ENCODE data around the gene MRPL16. TPM values are rescaled to one million over a fixed set of nuclear protein-coding genes. Genes with fewer than 3 reads are reported as not detected.

The MRPL16 gene
- total RNA-seq, 1 experiment from 2014 or later, result 66.0 TPM

- ChIA-PET CTCF (no interaction called here), POLR2A (interaction anchor here (0.6 kb wide), 1 partner anchor 1085 kb away, joined by 3 read pairs; the partner anchor contains the start of gene TMEM132A)
- no peaks in the 10 kb centered on the region for H3K27me3 Mint-ChIP-seq (ENCODE audit: insufficient read depth, unreplicated experiment)
- H3K4me3 ChIP-seq (ENCODE audit: low read depth, low read length), result no peak overlapping the region
- H3K9me3 ChIP-seq, result no peaks in the 10 kb centered on the region
- no peak overlapping the region for H3K4me3 Mint-ChIP-seq (ENCODE audit: unreplicated experiment)
- no peaks in the 10 kb centered on the region for H3K4me1 ChIP-seq
- no peak for DNase-seq
- intact Hi-C loops (cut with micrococcal nuclease; ENCODE audit: unreplicated experiment), result loop anchor here (5.0 kb wide), 1 partner anchor 63 kb away; no protein-coding TSS in a partner anchor
- no peak for TF ChIP-seq CTCF (IDR thresholded peaks at IDR 0.05; ENCODE audit: insufficient read depth in 1 of 2, low read depth in 1 of 2, low read length in 1 of 2, severe bottlenecking in 1 of 2, unreplicated experiment in 1 of 2)
- H3K9me3 Mint-ChIP-seq (ENCODE audit: unreplicated experiment), result no peaks in the 10 kb centered on the region
- no peaks in the 10 kb centered on the region for H3K27me3 ChIP-seq (replicated peaks; ENCODE audit: control insufficient read depth, insufficient read depth, low read length)
- H3K27ac Mint-ChIP-seq (ENCODE audit: unreplicated experiment), result no peak overlapping the region
- no TSS peak for BruUV-seq (replicated peaks)
- H3K4me1 Mint-ChIP-seq (ENCODE audit: low read depth, unreplicated experiment), result no peaks in the 10 kb centered on the region
- peaks cover 4% of the 10 kb centered on the region for H3K36me3 Mint-ChIP-seq (ENCODE audit: insufficient read depth, unreplicated experiment)
- no peaks in the 10 kb centered on the region for H3K36me3 ChIP-seq (ENCODE audit: control insufficient read depth, insufficient read depth, low read length)
Observed at GRCh38 chr11:59839615-59840014, 29.0 kb upstream of the MRPL16 start.

- Histone ChIP-seq H3K36me3 (ENCODE audit: control insufficient read depth, insufficient read depth, low read length) (no peaks in the 10 kb centered on the region), H3K4me1 (no peaks in the 10 kb centered on the region; the same call in 1 of the 2 replicates), H3K4me3 (ENCODE audit: low read depth, low read length) (no peak overlapping the region), H3K9me3 (no peaks in the 10 kb centered on the region), H3K27me3 (replicated peaks; ENCODE audit: control insufficient read depth, insufficient read depth, low read length) (no peaks in the 10 kb centered on the region)
- POLR2A ChIA-PET, result no interaction called here
- no peak for DNase-seq
- Mint-ChIP-seq H3K27ac (ENCODE audit: unreplicated experiment) (no peak overlapping the region), H3K4me3 (ENCODE audit: unreplicated experiment) (no peak overlapping the region), H3K27me3 (ENCODE audit: insufficient read depth, unreplicated experiment) (no peaks in the 10 kb centered on the region), H3K4me1 (ENCODE audit: low read depth, unreplicated experiment) (no peaks in the 10 kb centered on the region), H3K36me3 (ENCODE audit: insufficient read depth, unreplicated experiment) (no peaks in the 10 kb centered on the region), H3K9me3 (ENCODE audit: unreplicated experiment) (no peaks in the 10 kb centered on the region)
- intact Hi-C loops (cut with micrococcal nuclease; ENCODE audit: unreplicated experiment), result no loop called here
- no peak for TF ChIP-seq CTCF (IDR thresholded peaks at IDR 0.05; ENCODE audit: insufficient read depth in 1 of 2, low read depth in 1 of 2, low read length in 1 of 2, severe bottlenecking in 1 of 2, unreplicated experiment in 1 of 2)
- no TSS peak for BruUV-seq (replicated peaks)
- CTCF ChIA-PET, result no interaction called here
Observed at GRCh38 chr11:59833602-59834001, 23.0 kb upstream of the MRPL16 start.

- TF ChIP-seq CTCF (IDR thresholded peaks at IDR 0.05; ENCODE audit: insufficient read depth in 1 of 2, low read depth in 1 of 2, low read length in 1 of 2, severe bottlenecking in 1 of 2, unreplicated experiment in 1 of 2), result no peak
- ChIA-PET POLR2A (interaction anchor here (0.6 kb wide), 1 partner anchor 160 kb away, joined by 8 read pairs; no protein-coding TSS in a partner anchor), CTCF (no interaction called here)
- H3K4me1 Mint-ChIP-seq (ENCODE audit: low read depth, unreplicated experiment), result no peaks in the 10 kb centered on the region
- no peak overlapping the region for H3K27ac Mint-ChIP-seq (ENCODE audit: unreplicated experiment)
- H3K4me3 Mint-ChIP-seq (ENCODE audit: unreplicated experiment), result no peak overlapping the region
- DNase-seq, result no peak
- no peaks in the 10 kb centered on the region; the same call in 1 of the 2 replicates for H3K4me1 ChIP-seq
- H3K9me3 Mint-ChIP-seq (ENCODE audit: unreplicated experiment), result peaks cover 8% of the 10 kb centered on the region
- H3K27me3 ChIP-seq (replicated peaks; ENCODE audit: control insufficient read depth, insufficient read depth, low read length), result no peaks in the 10 kb centered on the region
- H3K9me3 ChIP-seq, result no peaks in the 10 kb centered on the region
- intact Hi-C loops (cut with micrococcal nuclease; ENCODE audit: unreplicated experiment), result no loop called here
- no peaks in the 10 kb centered on the region for H3K27me3 Mint-ChIP-seq (ENCODE audit: insufficient read depth, unreplicated experiment)
- H3K36me3 Mint-ChIP-seq (ENCODE audit: insufficient read depth, unreplicated experiment), result no peaks in the 10 kb centered on the region
- H3K36me3 ChIP-seq (ENCODE audit: control insufficient read depth, insufficient read depth, low read length), result no peaks in the 10 kb centered on the region
- H3K4me3 ChIP-seq (ENCODE audit: low read depth, low read length), result no peak overlapping the region
- BruUV-seq (replicated peaks), result no TSS peak
Observed at GRCh38 chr11:59829358-59829757, 18.8 kb upstream of the MRPL16 start.

Data from Caco-2 (cell line).